Iris pigment epithelial cell (primary cell): ENCODE data around the gene ZBTB7B.
A peak's percentile ranks its signal among the peaks of the same experiment; 100 is the strongest.
"Not testable (repeated sequence)": the region's sequence is repeated elsewhere in the genome, so short reads cannot be mapped to it uniquely, and the experiment has no call there.

ENCODE experiments used
- DNase-seq: peaks from one replicate; pipeline ENCODE4 v3.0.0-alpha.2; 2011; ENCODE audit warnings: low read depth

Gene ZBTB7B

DNA sequence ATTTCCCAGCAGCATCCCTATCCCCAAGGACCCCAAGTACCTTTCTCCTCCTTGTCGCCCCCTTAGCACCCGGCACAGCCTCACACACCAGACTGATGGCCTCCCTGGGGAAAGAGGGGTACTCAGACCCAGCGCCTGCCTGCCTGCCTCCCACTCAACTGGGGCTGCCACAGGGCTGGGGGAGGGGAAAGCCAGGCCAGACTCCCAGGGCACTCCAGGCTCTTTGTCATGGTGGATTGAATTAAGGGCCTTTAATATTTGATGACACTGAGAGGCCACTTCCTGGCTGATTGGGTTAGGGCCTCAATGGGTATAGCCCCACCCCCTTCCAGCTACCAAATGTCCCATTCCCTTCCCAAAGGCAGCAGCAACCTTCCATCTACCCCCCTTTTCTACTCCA is 33.9 kb upstream of the ZBTB7B start:
- no peak for DNase-seq

GRCh38 chr1:154969246-154969645 is 33.4 kb upstream of the ZBTB7B start:
- DNase-seq, result no peak

- DNase-seq, result no peak
Measured at GRCh38 chr1:154969860-154970452, 32.6 kb upstream of the ZBTB7B start.

DNA sequence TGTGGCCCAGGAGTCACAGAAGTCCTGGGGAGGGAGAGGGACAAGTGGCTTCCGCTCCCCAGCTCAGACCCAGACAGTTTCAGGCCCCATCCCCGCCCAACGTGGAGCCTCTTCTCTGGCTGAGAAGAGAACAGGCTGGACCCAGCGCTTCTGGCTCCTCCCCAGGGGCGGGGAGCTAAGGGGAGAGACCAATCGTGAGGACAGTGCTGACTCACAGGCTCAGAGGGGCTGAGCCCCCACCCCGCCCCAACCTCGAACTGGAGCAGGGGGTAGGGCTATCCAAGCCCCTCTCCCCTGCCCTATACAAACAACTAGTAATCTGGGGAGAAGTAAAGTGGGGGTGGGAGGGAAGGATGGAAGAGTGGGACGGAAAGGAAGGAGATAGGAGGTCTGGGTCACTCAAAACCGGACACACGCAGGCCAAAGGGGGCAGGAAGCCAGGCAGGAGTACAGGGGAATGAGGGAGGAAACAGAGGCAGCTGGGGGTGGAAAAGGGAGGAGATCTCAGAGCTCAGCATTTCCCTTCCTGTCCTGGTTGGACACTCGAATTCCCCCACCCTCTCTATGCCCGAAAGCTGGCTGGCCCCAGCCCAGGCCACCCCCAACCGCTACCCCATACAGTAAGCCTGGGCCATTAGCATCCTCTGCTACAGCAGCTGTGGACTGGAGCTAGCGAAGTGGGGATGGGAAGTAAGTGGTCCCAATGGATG is 31.8 kb upstream of the ZBTB7B start, which contains the start of gene SHC1:
TSS of gene SHC1 (minus strand) at position 117 of the 710 bp plus-strand sequence. CDS start 221 bp downstream, outside the sequence.
- DNase-seq, result peak; percentile 95

DNA sequence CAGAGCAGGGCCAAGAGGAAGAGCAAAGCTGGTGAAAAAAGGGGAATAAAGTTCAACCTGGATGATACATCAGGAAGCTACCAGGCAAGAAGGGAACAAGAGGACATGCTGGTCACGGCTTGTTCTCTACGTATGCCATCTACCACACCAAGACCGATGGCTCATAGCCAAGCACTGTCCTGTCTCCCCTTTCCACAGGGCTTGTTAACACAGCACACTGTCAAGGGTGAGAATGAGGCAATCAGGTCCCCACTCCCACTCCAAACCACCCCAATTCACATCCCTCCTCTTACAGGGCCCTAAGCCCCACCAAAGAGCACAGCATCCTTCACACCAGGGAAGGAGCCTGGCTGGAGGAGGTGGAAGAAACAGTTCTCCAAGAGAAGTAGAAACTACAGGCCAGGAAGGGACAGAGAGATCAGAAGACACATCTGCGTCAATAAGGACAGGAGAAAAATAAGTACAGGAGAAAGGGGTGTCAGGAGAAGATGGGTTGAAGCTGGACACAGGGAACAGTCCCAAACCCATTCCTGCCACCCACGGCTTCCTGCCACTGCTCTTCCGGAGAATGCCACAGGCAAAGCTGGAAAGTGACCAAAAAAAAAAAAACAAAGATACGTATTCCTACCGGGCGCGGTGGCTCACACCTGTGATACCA is 31.1 kb upstream of the ZBTB7B start:
- peak; percentile 58 for DNase-seq

DNA sequence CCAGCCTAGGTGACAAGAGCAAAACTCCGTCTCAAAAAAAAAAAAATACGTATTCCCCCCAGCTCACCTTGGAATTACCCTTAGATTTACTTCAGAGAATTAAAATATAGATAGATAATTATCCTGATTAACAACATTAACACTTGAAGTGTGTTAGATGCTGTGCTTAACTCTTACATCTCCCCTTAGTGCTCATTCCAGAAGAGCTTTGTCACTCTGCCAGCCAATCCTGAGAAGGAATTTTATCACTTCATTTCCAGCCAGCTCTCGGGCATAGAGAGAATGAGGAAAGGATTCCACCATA is 30.4 kb upstream of the ZBTB7B start:
- no peak for DNase-seq

DNA sequence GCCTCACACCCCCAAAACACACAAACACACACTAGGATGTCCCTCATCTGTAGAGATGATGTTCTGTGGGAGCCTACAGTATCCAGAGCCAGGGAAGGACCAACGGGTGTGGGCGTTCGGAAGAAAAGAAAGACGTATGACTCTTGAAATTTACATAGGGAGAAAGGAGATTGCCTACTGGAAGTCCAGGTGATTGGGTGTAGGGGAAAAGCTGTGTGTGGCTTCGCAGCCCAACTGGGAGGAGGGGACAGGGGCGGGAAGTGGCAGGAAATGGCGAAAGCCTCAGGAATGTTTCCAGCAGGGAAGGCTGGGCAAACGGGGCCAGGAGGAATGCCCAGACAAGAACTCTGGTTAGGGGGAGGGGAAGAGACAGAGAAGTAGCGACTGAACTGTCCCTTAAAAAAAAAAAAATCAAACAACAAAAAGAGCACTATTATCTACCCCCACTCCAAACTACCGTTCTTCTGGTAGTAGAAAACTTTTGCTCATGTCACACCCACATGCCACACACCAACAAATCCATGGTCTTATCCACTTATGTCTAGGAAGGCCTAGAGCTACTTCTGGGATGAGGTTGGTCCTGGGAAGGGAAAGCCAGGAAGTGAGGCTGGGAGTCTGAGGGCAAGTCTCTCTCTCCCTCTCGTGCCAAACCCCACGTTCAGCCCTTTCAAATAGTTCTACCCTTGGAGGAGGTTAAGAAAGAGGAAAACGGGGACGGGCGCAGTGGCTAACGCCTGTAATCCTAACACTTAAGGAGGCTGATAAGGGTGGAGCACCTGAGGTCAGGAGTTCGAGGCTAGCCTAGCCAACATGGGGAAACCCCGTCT is 29.9 kb upstream of the ZBTB7B start:
- DNase-seq, result peak; percentile 90

- DNase-seq, result peak; percentile 98
Measured at GRCh38 chr1:154973344-154974101, 29.1 kb upstream of the ZBTB7B start.

DNA sequence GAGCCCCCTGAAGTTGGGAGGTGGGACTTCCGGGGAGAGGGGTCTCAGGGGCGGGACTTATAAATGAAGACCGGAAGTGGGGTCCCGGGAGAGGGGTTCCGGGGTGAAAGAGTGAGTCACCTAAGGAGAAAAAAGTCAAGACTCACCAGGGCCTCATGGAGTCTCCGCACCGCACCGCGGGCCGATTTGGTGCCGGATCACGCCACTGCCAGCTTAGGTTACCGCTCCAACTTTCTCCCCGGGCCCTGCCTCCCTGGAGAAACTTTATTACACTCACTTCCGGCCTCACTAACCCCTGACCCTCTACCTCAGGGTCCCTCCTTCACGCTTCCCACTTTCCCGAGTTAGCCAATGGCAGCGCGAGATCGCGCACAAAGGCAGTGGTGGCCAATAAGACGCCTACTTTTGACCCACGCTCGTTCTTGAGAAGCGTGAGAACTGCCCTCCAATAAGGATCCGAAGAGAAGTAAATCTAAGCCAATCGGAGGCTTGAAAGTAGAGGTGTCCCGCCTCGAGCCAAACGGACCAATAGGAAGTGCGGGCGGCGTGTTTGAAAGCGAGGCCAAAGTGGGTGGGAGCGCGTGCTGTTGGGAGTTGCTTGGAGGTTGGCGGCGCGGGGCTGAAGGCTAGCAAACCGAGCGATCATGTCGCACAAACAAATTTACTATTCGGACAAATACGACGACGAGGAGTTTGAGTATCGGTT is 28.3 kb upstream of the ZBTB7B start, which contains the start of gene CKS1B:
TSS of gene CKS1B (plus strand) at position 580 of the 706 bp plus-strand sequence. CDS start at position 645, 65 bp downstream.
- peak; percentile 100 for DNase-seq

DNA sequence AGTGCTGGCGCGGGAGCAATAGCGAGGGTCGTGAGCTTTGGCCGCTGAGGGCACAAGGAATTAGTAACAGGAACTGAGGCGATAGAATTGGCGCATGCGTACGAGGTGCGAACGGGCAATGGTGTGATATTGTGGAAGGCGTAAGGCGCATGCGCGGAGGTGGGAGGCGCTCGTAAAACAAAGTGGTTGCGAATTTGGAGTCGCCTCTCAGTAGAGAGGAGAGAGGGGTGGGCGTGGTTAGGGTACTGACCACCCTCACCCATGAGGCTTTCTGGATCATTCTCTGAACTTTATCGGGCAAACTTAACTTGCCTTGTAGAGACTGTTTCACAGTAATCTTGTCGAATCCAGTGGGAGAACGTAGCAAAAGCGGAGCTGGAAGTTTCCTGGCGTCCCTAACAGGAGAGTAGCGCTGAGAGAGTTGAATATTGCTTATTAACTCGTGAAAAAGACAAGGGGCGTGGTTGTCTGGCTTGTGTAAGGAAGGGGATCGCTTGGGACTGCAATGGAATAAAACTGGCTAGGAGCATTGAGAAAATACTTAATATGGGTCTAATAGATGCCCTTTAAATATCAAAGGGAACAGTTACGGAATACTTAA is 27.7 kb upstream of the ZBTB7B start:
- DNase-seq, result peak; percentile 87

GRCh38 chr1:154975409-154976059 is 27.1 kb upstream of the ZBTB7B start:
- DNase-seq, result peak; percentile 73

- not testable (repeated sequence) for DNase-seq
Measured at GRCh38 chr1:154977762-154978161, 24.8 kb upstream of the ZBTB7B start.

DNA sequence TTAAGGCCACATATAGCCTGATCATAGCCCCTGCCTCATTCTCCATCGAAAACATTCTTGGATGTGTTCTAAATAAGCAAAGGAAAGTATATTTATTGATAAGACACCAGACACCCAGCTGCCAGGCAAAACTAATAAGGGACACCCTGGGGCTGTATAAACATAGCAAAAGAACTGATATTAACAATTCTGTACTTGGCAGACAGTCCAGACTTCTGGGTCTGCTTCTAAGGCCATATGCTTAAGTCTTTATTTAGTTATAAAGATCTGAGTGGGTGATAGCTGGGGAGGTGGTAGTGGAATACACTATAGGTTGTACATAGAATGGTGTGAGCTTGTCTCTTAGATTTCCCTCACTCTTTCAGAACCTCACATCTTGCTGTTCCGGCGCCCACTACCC is 24.2 kb upstream of the ZBTB7B start:
- DNase-seq, result no peak

- no peak for DNase-seq
Measured at GRCh38 chr1:154982341-154982740, 20.3 kb upstream of the ZBTB7B start.

DNA sequence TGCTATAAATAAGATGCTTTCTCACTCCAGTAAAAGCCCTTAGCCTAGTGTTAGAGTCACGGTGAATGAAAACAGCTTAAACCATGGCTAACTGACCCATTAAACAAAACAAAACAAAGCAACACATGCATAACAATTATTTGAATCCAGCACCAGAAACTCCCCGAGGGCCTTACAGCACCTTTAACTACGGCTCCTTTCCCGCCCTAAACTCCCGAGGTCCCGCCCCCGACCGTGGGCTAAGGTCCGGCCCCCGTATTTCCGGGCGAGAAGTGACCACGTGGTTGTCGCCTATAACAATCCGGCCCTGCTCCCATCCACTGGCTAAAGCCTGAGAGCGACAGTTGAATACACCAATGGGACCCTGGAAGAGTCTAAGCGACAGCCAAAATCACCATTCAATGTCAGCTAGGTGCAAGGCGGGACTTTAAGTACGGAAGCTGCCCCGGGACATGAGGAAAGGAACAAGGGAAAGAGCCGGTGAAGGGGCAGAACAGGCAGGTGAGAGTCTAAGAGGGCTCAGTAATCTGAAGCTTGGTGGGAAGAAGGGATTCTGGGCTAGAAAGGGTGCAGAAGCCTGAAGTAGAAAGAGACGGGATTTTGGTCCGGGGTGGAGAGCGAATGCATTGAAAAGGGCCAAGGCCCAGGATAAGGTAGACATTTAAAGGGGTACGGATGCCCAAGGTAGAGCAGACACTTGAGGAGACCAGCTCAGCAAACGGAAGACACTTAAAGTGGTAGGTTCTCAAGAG is 19.5 kb upstream of the ZBTB7B start, which contains the start of gene FLAD1:
TSS of gene FLAD1 (plus strand) at position 448 of the 752 bp plus-strand sequence. CDS start 351 bp downstream, outside the sequence.
- DNase-seq, result peak; percentile 100

- no peak for DNase-seq
Measured at GRCh38 chr1:154983776-154984466, 18.7 kb upstream of the ZBTB7B start.

DNA sequence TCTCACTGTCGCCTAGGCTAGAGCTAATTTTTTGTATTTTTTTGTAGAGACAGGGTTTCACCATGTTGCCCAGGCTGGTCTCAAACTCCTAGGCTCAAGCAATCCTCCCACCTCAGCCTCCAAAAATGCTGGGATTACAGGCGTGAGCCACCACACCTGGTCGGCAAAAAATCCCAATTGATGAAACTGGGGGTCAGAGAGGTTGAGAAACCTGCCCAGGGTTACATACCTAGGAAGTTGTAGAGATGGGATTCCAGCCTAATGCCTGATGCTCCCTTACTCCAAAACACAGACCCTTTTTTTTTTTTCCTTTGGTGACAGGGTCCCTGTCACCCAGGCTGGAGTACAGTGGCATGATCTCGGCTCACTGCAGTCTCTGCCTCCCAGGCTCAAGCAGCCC is 15.9 kb upstream of the ZBTB7B start:
- DNase-seq, result not testable (repeated sequence)

DNA sequence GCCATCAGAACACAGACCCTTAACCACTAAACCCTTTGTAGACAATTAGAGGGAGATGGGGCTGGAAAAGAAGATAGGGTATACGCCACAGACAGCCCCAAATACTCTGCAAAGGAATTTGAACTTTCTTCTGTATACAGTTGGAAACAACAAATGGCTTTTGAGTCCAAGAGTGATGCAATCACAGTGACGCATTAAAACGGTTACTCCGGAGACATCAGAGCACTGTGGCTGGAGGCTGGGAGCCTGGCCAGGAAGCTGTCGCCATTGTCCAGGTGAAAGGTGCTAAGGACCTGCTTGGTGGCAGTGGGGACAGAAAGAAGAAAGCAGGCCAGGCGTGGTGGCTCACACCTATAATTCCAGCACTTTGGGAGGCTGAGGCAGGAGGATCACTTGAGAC is 15.3 kb upstream of the ZBTB7B start:
- DNase-seq, result peak; percentile 57
